Mucosa of descending colon (tissue), 3 donors: ENCODE measurements around the gene CEACAM7. TPM values are rescaled to one million over a fixed set of nuclear protein-coding genes. Genes with fewer than 3 reads are reported as not detected.
A peak's percentile ranks its signal among the peaks of the same experiment; 100 is the strongest.

Source experiments
- ATAC-seq: fragments of 200-7000 bp; cut with Tn5 transposase; one replicate; pipeline ENCODE4 v1.9.1; 2020; ENCODE audit warnings: mild to moderate bottlenecking, moderate library complexity
- DNase-seq, 3 donors: peaks; one replicate each; pipeline ENCODE4 v3.0.0-alpha.2; 2020
- H3K36me3 ChIP-seq: fragments of 200-600 bp; one replicate; pipeline ENCODE4 v1.8.0; 2021; ENCODE audit warnings: low read depth, mild to moderate bottlenecking
- H3K4me1 ChIP-seq: fragments of 200-600 bp; one replicate; pipeline ENCODE4 v1.8.0; 2021; ENCODE audit warnings: low read depth, mild to moderate bottlenecking
- H3K4me3 ChIP-seq: fragments of 200-600 bp; one replicate; pipeline ENCODE4 v1.8.0; 2021; ENCODE audit warnings: mild to moderate bottlenecking
- H3K9me3 ChIP-seq: fragments of 200-600 bp; one replicate; pipeline ENCODE4 v1.8.0; 2021; ENCODE audit warnings: mild to moderate bottlenecking
- CTCF ChIP-seq: fragments of 200-600 bp; IDR thresholded peaks from one replicate; pipeline ENCODE4 v1.8.0; 2022; ENCODE audit warnings: antibody characterized with exemption, mild to moderate bottlenecking
- intact Hi-C, 2 donors: fragments of 100-400 bp; cut with DNase I in 1 of 2; cut with micrococcal nuclease in 1 of 2; formaldehyde crosslinking; loops; one replicate each; pipeline versions ENCODE4 v1.11.0 to v1.11.1; 2022; cut with DNase I, micrococcal nuclease
- total RNA-seq, 3 donors: library from RNA; stranded (reverse); fragmentation: NEBNext Ultra II Directional in 2 of 3; extraction: Animal tissue kit (Norgen Biotek cat#: 25700) in 2 of 3; gene quantifications; one replicate each; pipeline versions ENCODE4 v1.2.1 to v1.2.4, GENCODE V29; 2021 to 2023
- donor health status: DM: no; HTN: no; CAD: no; lungs with moderate emphysema.
- donor health status: DM: no; HTN: no; CAD: no.
- donor health status: DM: no; HTN: yes; CAD: no.

CEACAM7 gene
- total RNA-seq, 3 donors from 2014 or later, result 753 to 3,639 (median 2,117) TPM

- no peaks in the 10 kb centered on the region for H3K4me1 ChIP-seq
- intact Hi-C loops, result loop anchor here in 1 of 2 donors (5.0 kb wide), 1 partner anchor 50 kb away; no protein-coding TSS in a partner anchor
- TF ChIP-seq CTCF, result peak; percentile 71
- no peaks in the 10 kb centered on the region for H3K9me3 ChIP-seq
- no peak overlapping the region for H3K4me3 ChIP-seq
- peak in 2 of 3 donors; percentile 66 to 92 for DNase-seq
- no peaks in the 10 kb centered on the region for H3K36me3 ChIP-seq
- ATAC-seq, result peak; percentile 99
Measured at GRCh38 chr19:41641879-41642485, 46.1 kb downstream of the CEACAM7 start.

- DNase-seq (no peak), ATAC-seq (peak; percentile 36)
- no peak overlapping the region for H3K4me3 ChIP-seq
- intact Hi-C loops, result no loop called here
- no peaks in the 10 kb centered on the region for H3K9me3 ChIP-seq
- TF ChIP-seq CTCF, result no peak
- no peaks in the 10 kb centered on the region for H3K36me3 ChIP-seq
- no peaks in the 10 kb centered on the region for H3K4me1 ChIP-seq
Measured at GRCh38 chr19:41638641-41639081, 49.4 kb downstream of the CEACAM7 start.

- Histone ChIP-seq H3K9me3 (peaks cover 3% of the 10 kb centered on the region), H3K36me3 (no peaks in the 10 kb centered on the region), H3K4me1 (no peaks in the 10 kb centered on the region), H3K4me3 (no peak overlapping the region)
- TF ChIP-seq CTCF, result no peak
- DNase-seq, result no peak
- no peak for ATAC-seq
- intact Hi-C loops, result no loop called here
Measured at GRCh38 chr19:41637484-41637883, 50.6 kb downstream of the CEACAM7 start.

DNA sequence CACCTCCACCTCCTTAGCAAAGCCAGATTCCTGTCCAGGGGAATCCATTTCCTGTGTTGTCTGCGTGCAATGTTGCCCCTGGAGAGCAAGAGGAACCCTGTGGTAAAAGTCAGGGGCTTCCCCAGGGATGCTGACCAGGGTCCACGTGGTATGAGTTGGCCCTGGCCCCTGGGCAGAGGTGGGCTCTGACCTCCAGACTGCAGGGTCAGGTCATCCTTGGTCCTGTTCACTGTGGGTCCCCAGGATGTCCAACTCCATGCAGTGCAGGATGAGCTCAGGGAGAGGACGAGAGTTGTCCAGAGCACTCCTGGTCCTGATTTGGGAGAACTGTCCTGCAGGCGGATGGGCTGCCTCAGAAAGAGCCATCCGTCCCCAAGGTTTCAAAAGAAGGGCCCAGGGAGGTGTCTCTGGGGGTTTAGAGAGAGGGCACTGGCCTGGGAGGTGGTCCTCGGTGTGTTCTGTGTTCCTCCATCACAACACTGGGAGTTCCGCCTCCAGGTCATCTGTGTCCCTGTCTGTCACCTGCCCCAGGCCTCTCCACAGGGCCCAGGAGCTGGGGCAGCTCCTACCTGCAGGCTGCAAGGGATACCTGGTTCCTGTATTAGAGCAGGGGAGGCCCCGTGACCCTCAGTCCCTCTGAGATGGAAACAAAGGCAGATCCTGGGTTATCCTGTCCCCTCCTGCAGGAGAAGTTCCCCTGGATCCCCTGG is 59.9 kb downstream of the CEACAM7 start:
- DNase-seq (no peak), ATAC-seq (no peak)
- no peak for TF ChIP-seq CTCF
- Histone ChIP-seq H3K9me3 (peaks cover 16% of the 10 kb centered on the region), H3K36me3 (no peaks in the 10 kb centered on the region), H3K4me3 (no peak overlapping the region), H3K4me1 (no peaks in the 10 kb centered on the region)
- intact Hi-C loops, result no loop called here

DNA sequence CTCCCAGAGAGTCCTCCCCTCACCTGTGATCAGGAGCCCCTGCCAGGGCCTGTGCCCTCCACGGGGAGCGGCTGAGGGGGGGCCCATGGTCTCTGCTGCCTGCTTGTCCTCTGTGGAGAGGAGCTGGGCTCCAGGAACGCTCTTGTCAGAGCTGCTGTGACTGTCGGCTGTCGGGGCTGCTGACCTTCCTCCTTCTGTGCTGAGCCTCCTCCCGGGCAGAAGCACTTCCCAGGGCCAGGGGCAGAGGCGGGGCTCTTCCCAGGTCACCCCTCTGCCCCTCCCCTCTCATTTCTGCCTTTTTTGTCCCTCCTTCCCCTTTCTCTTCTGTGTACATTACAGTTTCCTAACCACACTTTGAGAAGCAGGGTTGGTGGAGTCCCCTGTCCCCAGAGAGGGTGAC is 61.2 kb downstream of the CEACAM7 start, which contains the start of gene CEACAM4:
Gene CEACAM4 (minus strand): TSS at position 198 of the 400 bp plus-strand sequence. CDS start 111 bp downstream, at position 87.
- no peak for TF ChIP-seq CTCF
- no peak within 1 kb of the TSS for H3K4me3 ChIP-seq
- DNase-seq (peak in 1 of 3 donors; percentile 14), ATAC-seq (peak; percentile 63)
- H3K9me3 ChIP-seq, result peaks cover 16% of the 10 kb centered on the region
- no peaks in the 10 kb centered on the region for H3K4me1 ChIP-seq
- no peaks in the 10 kb centered on the region for H3K36me3 ChIP-seq
- intact Hi-C loops, result no loop called here
